BE2C (cell line): ENCODE measurements around the gene VSIR.

Experiments
- DNase-seq: peaks from one replicate; pipeline ENCODE4 v3.0.0-alpha.2; 2020
- H3K27me3 ChIP-seq: fragments of 250-450 bp; sonication (Bioruptor Pico); 2 replicates; pipeline ENCODE4 v1.5.1; 2020; ENCODE audit warnings: mild to moderate bottlenecking
- H3K36me3 ChIP-seq: fragments of 250-450 bp; sonication (Bioruptor Pico); 2 replicates; pipeline ENCODE4 v1.5.1; 2020; ENCODE audit warnings: mild to moderate bottlenecking
- H3K4me1 ChIP-seq: fragments of 250-450 bp; sonication (Bioruptor Pico); 2 replicates; pipeline ENCODE4 v1.5.1; 2020
- H3K4me3 ChIP-seq: 2 replicates; pipeline ENCODE4 v1.5.1; 2011; ENCODE audit warnings: low read depth, low read length
- H3K9me3 ChIP-seq: fragments of 250-450 bp; sonication (Bioruptor Pico); 2 replicates; pipeline ENCODE4 v1.5.1; 2020
- TF ChIP-seq, protein P1 (sequence below): IDR thresholded peaks from 2 replicates; pipeline ENCODE4 v1.5.1; 2012; ENCODE audit warnings: mild to moderate bottlenecking, low read depth, low read length

The VSIR gene

GRCh38 chr10:71802715-71803488 is 29.6 kb upstream of the VSIR start:
- TF ChIP-seq, protein P1, sequence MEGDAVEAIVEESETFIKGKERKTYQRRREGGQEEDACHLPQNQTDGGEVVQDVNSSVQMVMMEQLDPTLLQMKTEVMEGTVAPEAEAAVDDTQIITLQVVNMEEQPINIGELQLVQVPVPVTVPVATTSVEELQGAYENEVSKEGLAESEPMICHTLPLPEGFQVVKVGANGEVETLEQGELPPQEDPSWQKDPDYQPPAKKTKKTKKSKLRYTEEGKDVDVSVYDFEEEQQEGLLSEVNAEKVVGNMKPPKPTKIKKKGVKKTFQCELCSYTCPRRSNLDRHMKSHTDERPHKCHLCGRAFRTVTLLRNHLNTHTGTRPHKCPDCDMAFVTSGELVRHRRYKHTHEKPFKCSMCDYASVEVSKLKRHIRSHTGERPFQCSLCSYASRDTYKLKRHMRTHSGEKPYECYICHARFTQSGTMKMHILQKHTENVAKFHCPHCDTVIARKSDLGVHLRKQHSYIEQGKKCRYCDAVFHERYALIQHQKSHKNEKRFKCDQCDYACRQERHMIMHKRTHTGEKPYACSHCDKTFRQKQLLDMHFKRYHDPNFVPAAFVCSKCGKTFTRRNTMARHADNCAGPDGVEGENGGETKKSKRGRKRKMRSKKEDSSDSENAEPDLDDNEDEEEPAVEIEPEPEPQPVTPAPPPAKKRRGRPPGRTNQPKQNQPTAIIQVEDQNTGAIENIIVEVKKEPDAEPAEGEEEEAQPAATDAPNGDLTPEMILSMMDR, result no peak
- no peaks in the 10 kb centered on the region for H3K9me3 ChIP-seq
- H3K4me1 ChIP-seq, result no peaks in the 10 kb centered on the region
- no peaks in the 10 kb centered on the region for H3K27me3 ChIP-seq
- H3K36me3 ChIP-seq, result no peaks in the 10 kb centered on the region
- no peak overlapping the region for H3K4me3 ChIP-seq
- DNase-seq, result no peak

- H3K36me3 ChIP-seq, result no peaks in the 10 kb centered on the region
- no peak overlapping the region for H3K4me3 ChIP-seq
- H3K4me1 ChIP-seq, result peaks cover 3% of the 10 kb centered on the region; the same call in 1 of the 2 replicates
- H3K27me3 ChIP-seq, result no peaks in the 10 kb centered on the region
- TF ChIP-seq, protein P1, result no peak
- no peaks in the 10 kb centered on the region for H3K9me3 ChIP-seq
- no peak for DNase-seq
These were observed 28.9 kb upstream of the VSIR start for GRCh38 chr10:71802235-71802634.

DNA sequence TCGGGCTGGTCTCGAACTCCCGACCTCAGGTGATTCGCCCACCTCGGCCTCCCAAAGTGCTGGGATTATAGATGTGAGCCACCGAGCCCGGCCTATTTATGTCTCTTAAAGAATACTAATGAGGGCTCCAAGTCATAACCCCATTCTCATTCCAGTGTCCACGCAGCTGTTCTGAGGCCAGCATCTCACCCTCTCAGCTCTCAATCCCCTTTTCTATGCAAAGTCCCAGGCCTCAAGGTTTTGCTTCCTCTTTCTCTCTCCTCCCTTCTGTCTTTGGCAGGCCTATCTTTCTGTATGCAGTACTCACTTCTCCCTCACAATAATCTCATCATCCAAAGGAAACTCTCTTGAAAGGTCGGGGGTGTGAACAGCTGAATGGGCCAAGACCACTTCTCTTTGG is 28.0 kb upstream of the VSIR start:
- Histone ChIP-seq H3K27me3 (no peaks in the 10 kb centered on the region), H3K4me3 (no peak overlapping the region), H3K36me3 (no peaks in the 10 kb centered on the region), H3K9me3 (no peaks in the 10 kb centered on the region), H3K4me1 (peaks cover 4% of the 10 kb centered on the region; the same call in 1 of the 2 replicates)
- no peak for DNase-seq
- TF ChIP-seq, protein P1, result no peak

DNA sequence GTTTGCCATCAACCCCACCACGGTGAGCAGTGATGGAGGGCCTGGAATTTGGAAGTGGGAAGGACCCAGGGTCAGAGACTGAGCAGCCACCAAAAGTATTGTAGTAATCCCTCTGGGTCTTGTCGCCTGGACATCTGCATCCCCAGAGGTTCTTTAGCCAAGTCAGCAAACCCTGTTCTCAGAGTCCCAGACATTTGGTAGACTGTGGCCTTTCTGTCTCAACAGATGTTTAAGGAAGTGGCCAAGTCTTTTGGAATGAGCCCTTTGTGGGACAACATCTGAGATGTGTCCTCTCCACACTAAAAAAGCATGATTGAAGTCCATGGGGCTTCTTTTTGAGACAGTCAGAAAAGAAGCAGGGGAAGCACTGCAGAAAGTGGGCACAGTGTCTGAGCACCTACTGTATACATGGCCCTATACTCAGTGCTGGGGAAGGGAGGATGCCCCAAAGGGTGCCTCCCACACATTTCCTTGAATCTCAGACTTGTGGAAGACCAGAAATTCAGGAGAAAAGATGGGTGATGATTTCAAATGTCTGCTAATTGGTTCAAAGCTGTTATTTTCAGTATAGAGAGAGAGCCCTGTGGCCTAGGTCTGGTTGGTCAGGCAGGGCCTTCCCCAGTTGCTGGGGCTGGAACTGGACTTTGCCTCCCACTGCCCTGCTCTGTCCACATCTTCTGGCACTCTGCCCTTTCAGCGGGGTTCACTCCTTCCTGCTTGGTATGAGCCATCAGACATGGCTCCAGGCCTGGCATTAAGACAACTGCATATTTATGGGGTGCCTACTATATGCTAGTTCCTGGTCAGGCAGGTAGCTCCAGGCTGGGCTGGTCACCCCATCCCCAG is 26.5 kb upstream of the VSIR start:
- no peaks in the 10 kb centered on the region for H3K36me3 ChIP-seq
- H3K4me1 ChIP-seq, result peaks cover 4% of the 10 kb centered on the region; the same call in 1 of the 2 replicates
- H3K9me3 ChIP-seq, result no peaks in the 10 kb centered on the region
- TF ChIP-seq, protein P1, result no peak
- no peaks in the 10 kb centered on the region for H3K27me3 ChIP-seq
- H3K4me3 ChIP-seq, result no peak overlapping the region
- no peak for DNase-seq

DNA sequence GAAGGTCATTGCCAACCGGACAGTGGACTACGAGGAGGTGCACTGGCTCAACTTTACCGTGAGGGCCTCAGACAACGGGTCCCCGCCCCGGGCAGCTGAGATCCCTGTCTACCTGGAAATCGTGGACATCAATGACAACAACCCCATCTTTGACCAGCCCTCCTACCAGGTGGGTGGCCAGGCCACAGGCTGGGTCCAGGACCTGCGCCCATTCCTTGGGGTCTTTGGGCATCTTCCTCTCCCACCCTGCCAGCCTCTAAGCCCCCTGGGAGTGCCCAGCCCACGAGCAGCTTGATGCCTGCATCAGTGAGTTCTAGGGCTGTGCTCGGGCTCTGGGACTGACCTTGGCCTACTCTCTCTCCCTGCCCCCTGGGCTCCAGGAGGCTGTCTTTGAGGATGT is 25.8 kb upstream of the VSIR start:
- H3K36me3 ChIP-seq, result no peaks in the 10 kb centered on the region
- H3K4me3 ChIP-seq, result no peak overlapping the region
- H3K9me3 ChIP-seq, result no peaks in the 10 kb centered on the region
- TF ChIP-seq, protein P1, result no peak
- no peak for DNase-seq
- H3K4me1 ChIP-seq, result peaks cover 4% of the 10 kb centered on the region; the same call in 1 of the 2 replicates
- no peaks in the 10 kb centered on the region for H3K27me3 ChIP-seq

DNA sequence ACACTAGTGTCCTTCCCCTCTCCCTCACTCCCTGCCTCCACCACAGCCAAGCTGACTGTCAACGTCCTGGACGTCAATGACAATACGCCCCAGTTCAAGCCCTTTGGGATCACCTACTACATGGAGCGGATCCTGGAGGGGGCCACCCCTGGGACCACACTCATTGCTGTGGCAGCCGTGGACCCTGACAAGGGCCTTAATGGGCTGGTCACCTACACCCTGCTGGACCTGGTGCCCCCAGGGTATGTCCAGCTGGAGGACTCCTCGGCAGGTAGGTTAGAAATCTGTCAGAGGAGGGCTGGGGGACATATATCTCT is 24.9 kb upstream of the VSIR start:
- TF ChIP-seq, protein P1, result no peak
- no peaks in the 10 kb centered on the region for H3K27me3 ChIP-seq
- no peaks in the 10 kb centered on the region for H3K9me3 ChIP-seq
- no peaks in the 10 kb centered on the region for H3K36me3 ChIP-seq
- DNase-seq, result no peak
- H3K4me3 ChIP-seq, result no peak overlapping the region
- H3K4me1 ChIP-seq, result peaks cover 4% of the 10 kb centered on the region; the same call in 1 of the 2 replicates
